ENCODE measurements around the gene SIMC1.

Gene SIMC1

GRCh38 chr5:176317534-176318374, 79.5 kb downstream of the SIMC1 start:
- no peak for DNase-seq (ENCODE audit: low spot score)

- DNase-seq (ENCODE audit: low spot score): peak; percentile 8
Measured at GRCh38 chr5:176319827-176320554, 81.8 kb downstream of the SIMC1 start.

GRCh38 chr5:176320577-176320976, 82.4 kb downstream of the SIMC1 start:
- no peak for DNase-seq (ENCODE audit: low spot score)

DNA sequence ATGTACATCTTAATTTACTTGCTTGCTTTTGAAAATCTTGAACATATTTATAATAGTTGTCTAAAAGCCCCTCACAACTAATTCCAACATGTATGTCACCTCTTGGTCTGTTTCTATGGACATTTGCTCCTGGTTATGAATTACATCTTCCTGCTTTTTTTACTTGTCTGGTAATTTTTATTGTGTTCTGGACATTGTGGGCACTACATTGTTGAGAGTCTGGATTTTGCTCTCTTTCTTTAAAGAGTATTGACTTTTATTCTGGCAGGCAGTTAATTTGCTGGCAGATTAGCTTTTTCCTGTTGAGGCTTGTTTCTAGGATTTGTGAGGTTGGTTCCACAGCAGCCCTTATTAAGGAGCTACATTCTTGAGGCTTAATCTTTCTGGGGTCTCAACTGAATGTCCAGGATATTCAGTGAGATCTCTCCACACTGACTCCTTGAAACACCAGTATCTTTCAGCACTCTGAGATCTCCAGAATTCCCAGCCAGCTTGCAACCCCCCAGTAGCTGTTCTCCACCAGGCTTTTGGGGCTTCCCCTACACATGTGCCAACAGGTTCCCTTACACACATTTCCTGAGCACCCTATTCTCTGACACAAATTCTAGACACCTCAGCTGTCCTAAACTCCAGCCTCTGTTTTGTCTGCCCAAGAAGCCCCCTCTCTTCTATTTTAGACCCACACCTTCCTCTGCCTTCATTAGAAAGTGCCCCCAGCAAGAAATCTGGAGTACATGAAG, 96.0 kb downstream of the SIMC1 start:
- no peak for DNase-seq (ENCODE audit: low spot score)

GRCh38 chr5:176337913-176338312, 99.7 kb downstream of the SIMC1 start:
- peak; percentile 52 for DNase-seq (ENCODE audit: low spot score)

DNA sequence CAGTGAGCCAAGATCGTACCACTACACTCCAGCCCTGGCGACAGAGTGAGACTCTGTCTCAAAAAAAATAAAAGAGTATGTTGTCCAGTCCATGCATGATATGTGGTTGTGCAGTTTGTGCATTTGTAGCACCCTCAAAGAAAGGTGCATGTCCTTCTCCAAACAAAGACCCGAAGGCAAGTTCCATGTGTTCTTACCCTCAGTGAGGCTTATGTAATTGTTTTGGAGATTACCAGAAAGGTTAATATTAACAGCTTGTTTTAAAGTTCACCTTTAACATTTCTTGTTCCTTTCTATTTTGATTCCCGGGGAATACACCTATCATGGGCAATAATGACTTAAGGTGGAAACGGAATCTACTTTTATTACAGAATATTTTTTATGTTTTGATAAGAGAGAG, 101.1 kb downstream of the SIMC1 start:
- DNase-seq (ENCODE audit: low spot score): no peak

- no peak for DNase-seq (ENCODE audit: low spot score)
Measured at GRCh38 chr5:176341325-176342157, 103.3 kb downstream of the SIMC1 start.

GRCh38 chr5:176342158-176342483, 103.9 kb downstream of the SIMC1 start:
- no peak for DNase-seq (ENCODE audit: low spot score)

- DNase-seq (ENCODE audit: low spot score): no peak
Measured at GRCh38 chr5:176342766-176343458, 104.7 kb downstream of the SIMC1 start.

GRCh38 chr5:176350416-176350815, 112.2 kb downstream of the SIMC1 start:
- DNase-seq (ENCODE audit: low spot score): no peak

DNA sequence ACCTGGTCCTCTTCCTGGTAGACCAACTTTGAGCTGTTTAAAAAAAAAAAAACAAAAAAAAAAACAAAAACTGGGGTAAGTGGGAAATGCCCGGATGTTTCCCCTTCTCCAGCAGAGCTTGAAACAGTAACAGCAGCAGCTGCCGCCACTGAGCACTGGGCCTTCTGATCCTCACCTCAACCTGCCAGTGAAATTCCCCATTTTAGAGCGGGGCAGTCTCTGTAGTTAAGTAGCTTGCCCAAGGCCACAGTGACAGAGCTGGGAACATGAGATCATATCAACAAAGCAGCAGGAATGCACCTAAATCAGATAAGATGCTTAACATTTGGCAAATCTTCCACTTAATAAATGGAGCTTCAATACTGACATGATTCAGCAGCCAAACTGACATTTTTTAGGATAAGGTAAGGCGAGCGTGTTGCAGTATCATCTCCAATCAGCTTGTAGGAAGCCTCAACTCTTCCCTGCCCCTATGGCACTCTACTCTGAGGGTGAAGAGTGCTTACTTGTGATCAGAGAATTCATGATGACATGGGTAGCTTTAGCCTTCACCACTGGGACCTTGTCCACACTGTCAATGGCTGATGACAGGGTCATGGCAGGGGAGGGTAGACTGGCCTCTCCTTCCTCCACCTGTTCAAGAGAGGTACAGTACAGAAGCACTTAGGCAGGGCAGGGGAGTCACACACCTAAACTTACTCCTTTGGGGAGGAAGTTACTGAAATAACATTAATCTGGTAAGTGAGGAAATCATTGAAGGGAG, 114.1 kb downstream of the SIMC1 start:
- no peak for DNase-seq (ENCODE audit: low spot score)

- DNase-seq (ENCODE audit: low spot score): no peak
Measured at GRCh38 chr5:176353533-176353932, 115.3 kb downstream of the SIMC1 start.

GRCh38 chr5:176355400-176356178, 117.4 kb downstream of the SIMC1 start:
- DNase-seq (ENCODE audit: low spot score): no peak

DNA sequence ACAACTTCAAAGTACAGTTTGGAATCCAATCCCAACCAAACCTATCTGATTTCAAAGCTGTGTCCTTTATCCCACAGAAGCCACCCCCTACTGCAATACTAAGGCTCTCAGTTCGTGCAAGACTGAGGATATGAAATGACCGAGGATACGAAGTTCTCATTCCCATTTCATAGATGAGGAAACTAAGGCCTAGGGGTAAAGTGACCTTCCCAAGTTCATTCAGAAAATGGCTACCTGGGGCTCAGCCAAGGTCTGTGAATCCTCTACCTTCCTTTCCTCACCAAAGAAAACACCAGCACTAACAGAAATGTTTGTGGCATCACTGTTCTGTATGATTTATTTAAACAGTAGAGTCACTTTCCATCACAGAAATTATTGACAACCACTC, 117.9 kb downstream of the SIMC1 start:
- no peak for DNase-seq (ENCODE audit: low spot score)

GRCh38 chr5:176359658-176360057, 121.4 kb downstream of the SIMC1 start:
- DNase-seq (ENCODE audit: low spot score): peak; percentile 56

GRCh38 chr5:176360894-176361436, 122.7 kb downstream of the SIMC1 start:
- DNase-seq (ENCODE audit: low spot score): peak; percentile 11

- peak; percentile 90 for DNase-seq (ENCODE audit: low spot score)
Measured at GRCh38 chr5:176361437-176362232, 123.4 kb downstream of the SIMC1 start, which contains the start of gene KIAA1191. Gene KIAA1191 (minus strand): TSS chr5:176361764. CDS start chr5:176359508, 2,256 bp downstream.

- no peak for DNase-seq (ENCODE audit: low spot score)
Measured at GRCh38 chr5:176362233-176362490, 123.9 kb downstream of the SIMC1 start.

Data from kidney tubule cell (primary cell).